HG03103 (cell line): ENCODE measurements around the gene TNNC1.

Experiments used
- ATAC-seq: cut with Tn5 transposase; IDR thresholded peaks from one replicate; pipeline ENCODE4 v1.9.1; 2021; ENCODE audit warnings: low read depth; ENCODE audit not compliant: unreplicated experiment

TNNC1 gene

DNA sequence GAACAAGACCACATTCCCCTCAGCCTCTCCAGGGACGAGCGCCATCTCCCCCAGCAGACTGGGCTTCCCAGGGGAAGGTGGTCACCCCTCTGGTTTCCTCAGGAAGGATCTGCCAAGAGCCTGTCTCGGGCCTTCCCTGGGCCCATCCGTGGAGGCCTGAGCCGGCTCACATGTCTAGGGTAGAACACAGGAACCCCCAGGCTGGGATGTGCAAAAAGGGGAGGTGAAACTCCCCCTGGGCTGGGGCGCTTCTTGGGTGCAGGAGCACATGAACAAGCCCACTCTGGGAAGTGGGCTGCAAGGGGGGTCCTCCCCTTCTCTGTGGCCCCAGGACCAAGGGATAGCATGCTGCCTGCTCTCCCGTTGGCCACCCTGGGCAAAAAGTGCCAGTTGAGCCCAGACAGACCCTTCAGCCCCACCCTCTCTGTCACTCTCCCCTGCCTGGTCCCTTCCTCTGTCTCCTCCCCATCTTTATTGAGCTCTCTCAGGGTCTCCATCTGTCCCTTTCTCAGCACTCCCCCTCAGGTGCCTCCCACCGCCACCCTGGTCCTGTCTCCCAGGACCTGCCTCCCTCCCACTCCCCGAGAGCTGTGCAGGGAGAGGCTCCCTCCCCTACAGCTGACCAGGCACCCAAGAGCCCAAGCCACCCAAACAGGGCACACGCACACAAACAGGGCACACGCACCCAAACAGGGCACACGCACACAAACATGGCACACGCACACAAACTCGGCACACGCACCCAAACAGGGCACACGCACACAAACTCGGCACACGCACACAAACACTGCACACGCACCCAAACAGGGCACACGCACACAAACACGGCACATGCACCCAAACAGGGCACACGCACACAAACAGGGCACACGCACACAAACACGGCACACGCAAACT lies 9.8 kb downstream of the TNNC1 start:
- no peak for ATAC-seq

- no peak for ATAC-seq
Measured at GRCh38 chr3:52443268-52443610, 10.6 kb downstream of the TNNC1 start.

DNA sequence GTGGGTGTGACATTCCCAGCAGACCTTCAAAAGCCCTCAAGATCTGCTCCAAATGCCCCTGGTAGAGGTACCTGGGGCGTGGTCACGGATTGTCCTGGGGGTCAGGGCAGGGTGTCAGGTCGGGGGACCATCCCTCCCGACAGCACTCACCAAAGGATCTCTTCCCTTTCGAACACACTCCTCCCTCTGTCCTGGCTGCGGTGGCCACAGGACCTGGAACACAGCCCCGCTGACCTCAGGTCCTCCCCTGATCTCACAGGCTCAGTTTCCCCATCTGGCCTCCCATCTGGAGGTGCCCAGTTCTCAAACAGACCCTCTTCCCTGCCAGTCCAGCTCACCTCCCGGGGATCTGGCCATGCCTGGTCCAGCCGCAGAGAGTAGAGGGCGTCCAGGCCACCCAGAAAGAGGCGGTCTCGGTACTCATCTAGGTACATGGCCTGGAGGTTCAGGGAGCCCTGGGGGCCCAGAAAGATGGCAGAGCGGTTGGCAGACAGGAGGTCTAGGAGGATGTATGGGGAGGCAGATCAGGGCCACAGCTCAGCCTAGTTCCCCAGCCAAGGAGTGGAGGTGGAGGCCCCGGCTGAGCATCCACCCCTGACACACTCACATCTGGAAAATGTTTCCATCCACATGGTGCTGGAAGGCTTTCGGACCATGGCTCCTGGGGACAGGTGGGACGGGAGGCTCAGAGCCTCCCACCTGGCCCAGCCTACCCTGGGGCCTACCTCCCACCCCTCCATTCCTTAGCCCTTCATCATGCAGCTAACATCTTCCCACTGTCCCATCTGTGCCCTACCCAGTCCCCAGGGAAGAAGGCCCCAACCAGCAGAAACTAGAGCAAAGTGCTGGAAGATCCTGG lies 11.2 kb downstream of the TNNC1 start:
- no peak for ATAC-seq

- ATAC-seq: no peak
Measured at GRCh38 chr3:52441772-52442332, 12.0 kb downstream of the TNNC1 start.

GRCh38 chr3:52441091-52441771 lies 12.6 kb downstream of the TNNC1 start:
- no peak for ATAC-seq

GRCh38 chr3:52440671-52441070 lies 13.2 kb downstream of the TNNC1 start:
- no peak for ATAC-seq

DNA sequence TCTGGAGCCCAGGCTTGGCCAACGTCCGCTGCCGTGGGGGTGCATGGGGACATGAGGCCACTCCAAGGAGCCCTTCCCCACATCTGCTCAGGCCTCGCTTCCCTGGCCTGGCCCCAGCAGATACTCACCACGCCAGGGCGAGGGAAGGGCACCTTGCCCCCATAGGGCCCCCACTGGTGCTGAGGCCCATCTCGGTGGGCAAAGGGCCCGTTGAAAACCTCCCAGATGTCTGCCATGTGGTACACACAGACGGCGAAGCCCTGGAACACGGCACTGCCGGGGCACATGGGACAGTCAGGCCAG lies 13.6 kb downstream of the TNNC1 start:
- no peak for ATAC-seq

DNA sequence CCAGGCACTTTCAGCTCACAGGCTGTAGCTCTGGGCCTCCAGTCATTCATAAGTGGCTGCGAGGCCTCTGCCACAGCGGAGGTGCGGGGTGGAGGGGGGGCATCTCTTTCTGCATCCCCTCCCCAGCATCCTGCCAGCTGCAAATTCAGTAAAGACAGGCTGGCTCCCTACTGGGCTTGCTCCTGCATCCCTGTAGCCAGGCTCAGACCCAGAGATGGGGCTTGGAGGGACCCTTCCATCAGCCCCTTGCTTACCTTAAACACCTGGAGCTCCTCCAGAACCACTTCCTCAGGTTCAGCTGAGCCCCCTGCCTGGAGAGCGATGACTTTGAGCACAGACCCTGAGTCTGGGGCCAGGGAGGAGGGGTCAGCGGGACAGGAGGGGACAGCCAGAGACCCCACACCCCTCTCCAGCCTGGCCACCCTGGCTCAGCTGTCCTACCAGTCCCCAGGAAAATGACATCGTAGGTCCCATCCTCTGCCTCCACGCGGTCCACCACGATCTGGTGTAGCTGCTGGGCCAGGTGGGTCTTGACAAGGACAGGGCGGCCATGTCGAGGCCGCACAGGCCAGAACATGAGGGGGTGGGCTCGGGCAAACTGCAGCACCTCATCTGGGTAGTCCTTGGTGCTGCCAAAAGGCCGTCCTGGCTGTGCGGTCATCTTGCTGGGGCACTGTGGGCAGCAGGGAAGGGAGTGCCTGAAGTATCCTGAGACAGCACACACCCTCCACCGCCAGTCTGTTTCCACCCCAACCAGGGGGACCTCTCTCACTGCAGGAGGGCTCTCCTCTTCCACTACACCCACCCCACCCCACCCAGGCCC lies 14.2 kb downstream of the TNNC1 start:
- ATAC-seq: no peak

DNA sequence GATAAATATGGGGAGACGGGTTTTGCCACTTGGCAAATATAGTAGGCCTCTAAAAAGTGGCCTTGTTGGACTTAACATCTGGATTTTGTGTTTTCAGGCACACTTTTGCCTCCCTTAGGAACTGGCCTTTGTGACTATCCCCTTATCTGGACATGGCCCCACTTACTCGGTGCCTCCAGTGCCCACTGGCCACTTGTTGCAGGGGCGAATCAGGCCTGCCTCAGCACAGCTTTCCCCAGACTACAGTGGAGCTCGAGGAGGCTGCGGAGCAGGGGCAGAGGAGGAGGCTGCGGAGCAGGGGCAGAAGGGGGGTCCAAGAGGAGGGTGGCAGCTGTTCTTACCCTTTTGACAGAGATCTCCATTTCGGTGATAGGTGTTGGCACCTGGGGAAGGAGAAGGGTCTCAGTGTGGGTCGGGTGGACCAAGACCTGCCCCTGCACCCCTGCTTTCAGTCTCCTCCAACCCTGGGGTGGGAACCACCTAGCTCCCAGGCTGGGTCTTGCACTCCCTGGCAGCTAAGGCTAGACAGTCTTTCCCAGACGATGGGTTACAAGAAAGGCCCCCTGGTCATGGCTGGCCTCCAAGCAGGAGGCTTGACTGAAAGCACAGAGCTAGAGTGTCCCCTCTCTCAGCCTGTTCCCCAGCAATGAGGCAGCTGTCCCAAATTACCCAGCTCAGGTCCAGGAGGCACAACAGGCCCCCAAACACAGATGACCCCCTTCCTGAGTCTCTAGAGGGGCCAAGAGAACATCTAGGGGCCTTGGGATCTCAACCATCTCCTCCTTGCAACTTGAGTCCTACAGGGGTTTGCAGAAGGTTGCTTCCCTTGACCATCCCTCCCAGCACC lies 15.0 kb downstream of the TNNC1 start:
- ATAC-seq: no peak

DNA sequence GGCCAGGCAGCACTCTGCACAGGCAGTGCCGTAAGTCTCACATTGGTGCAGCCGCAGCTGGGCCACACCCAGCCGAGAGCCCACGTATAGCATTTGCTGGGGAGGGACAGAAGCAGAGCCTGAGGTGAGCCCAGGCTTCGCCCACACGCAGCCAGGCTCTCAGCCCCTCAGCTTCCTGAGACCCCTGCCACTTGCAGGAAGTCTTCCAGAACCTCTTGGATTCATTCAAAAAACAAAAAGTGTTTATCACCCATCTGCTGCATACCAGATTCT lies 15.8 kb downstream of the TNNC1 start:
- no peak for ATAC-seq

DNA sequence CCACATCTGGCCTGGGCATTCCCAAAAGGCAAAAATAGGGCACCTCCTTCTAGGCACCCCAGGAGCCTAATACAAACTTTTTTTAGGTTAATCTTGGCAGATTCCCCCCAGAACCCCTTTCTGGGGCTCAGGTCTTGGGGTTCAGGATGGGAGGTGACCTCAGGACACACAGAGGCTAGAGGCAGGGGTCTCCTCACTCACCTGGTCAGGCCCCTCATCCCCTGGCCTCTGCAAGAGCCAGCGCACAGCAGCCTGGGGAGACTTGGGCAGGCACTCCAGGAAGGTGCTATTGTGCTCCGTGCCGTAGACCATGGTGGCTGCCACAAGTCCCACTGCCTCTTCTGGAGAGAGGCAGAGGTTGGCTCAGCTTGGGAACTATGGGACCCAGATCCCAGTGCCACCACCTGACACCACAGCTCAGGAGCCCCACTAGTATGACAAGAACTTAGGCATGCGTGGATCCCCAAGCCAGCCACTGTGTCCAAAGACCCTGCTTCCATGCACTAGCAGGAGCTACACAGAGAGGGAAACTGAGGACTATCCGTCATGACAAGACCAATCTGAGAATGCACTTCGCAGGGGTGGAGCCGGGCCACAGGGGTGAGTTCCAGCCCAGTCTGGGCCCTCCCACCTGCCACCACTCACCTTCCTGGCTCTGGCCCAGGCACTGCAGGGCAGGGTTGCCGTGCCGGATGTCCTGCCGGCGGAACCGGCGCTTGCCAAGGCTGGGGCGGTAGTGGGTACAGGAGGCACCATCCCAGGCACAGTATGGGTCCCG lies 16.3 kb downstream of the TNNC1 start:
- no peak for ATAC-seq

DNA sequence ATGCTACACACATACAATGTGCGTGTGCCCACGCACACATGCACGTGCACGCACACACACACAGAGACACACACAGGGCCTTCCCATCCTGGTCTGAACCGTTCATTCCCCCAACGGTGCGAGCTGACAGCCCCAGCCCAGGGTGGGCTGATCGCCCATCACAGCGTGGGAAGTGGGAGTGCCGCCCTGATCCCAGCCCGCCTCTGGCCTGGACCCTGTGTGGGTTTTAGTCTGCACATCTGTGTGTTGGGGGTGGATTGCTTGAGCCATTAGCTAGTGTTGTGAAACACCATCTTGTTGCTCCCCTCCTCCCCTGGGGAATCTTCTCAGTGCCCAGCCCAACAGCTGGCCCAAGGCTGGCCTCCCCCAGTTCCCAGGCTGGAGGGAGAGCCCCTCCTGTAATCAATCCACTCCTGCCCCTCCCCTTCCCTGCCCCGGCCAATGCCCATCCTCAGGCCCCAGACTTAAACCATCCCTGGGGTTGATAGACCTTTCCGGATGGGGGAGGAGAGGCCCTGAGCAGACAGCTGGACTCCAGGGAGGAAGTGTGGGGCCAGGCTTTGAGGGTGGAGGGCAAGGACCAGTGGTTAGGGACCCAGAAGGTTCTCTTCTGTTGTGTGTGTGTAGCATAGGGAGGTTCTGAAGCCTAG lies 17.2 kb downstream of the TNNC1 start:
- ATAC-seq: no peak

GRCh38 chr3:52435246-52436101 lies 18.4 kb downstream of the TNNC1 start:
- ATAC-seq: no peak

- ATAC-seq: no peak
Measured at GRCh38 chr3:52434491-52435115, 19.2 kb downstream of the TNNC1 start.

DNA sequence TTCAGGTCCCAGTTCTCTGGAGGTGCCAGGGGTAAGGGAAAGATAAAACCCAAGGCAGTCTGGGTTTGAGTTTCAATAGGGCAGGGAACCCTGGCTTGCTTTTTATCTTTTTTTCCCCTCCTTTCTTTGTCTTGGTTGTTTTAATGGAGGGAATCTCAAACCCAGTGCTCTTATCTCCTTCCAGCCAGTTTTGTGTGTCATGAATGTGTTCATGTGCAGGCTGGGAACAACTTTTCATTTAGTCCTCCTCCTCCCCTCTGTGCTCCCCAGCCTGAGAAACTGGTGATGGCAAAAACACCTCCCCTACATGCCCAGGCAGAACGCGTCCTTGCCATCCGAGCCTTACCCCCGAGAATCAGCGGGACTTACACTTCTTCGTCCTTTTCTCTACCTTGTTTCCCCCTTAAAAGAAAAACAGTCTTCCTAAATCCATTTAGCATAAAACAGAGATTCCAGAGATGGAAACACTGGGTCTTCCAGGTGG lies 19.8 kb downstream of the TNNC1 start:
- no peak for ATAC-seq

DNA sequence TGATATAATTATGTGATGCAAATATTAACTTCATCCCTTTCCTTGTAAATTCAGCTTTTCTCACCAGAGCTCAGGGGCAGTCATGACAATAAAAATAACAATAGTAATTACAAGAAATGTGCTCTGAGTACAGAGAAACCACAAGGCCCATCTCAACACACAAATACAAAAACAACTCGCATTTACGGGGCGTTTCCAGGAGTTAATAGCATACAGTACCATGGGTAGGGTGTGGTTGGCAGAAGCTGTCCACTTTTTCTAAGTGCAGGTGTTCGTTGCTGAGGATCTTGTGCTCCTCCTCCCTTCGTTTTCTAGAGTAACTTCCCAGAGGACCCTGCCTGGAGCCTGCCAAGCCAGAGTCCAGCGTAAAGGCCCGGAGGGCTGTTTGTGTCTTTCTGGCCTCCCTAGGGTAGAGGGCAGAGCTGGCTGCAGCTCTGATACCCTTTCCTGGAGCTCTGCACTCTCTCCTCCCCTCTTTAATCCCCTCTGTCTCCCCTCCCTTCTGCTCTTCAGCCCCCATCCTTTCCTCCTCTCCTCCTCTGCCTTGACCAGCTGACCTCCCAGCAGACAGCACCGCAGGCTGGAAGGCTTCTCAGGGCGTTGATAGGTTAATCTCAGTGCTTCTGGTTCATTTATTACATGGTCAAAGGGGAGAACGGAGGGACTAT lies 20.4 kb downstream of the TNNC1 start:
- no peak for ATAC-seq
